ENCODE data around the gene RFESD. TPM values are rescaled to one million over a fixed set of nuclear protein-coding genes. Genes with fewer than 3 reads are reported as not detected.

Gene RFESD
- total RNA-seq, 1 experiment from 2014 or later = 2.2 TPM

DNA sequence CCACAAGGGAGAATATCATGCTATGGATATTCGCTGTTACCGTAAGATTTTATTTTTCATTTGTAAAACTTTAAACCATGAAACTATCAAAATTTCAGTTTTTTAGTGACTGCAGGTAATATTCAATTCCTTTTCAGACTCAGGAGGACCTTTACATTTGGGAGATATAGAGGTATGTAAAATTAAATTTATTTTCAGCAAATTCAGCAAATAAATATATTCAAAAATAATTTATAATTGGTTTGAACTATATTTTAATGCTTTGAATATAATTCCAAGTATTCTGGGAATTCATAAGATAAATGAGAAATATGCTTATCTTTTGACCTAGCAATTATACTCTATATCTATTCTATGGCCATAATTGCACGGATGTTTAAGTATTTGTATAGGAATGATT, 7.6 kb downstream of the RFESD start:
- no peak overlapping the region for H3K27ac ChIP-seq (ENCODE audit: low read length)
- DNase-seq (ENCODE audit: low read depth, low spot score) = no peak
- no peaks in the 10 kb centered on the region for H3K4me1 ChIP-seq (ENCODE audit: control insufficient read depth, insufficient read depth, low read length)
- no peaks in the 10 kb centered on the region for H3K9me3 ChIP-seq (ENCODE audit: control insufficient read depth, insufficient read depth, low read depth, low read length)
- no peak for ATAC-seq
- TF ChIP-seq SIN3A (IDR thresholded peaks at IDR 0.05; ENCODE audit: borderline replicate concordance, insufficient read depth, low read depth, low read length) (no peak), TCF7L2 (IDR thresholded peaks at IDR 0.05; ENCODE audit: low read depth, low read length) (no peak), POLR2AphosphoS5 (IDR thresholded peaks at IDR 0.05; ENCODE audit: low read depth, low read length) (no peak)
- TF ChIP-seq, protein P1, sequence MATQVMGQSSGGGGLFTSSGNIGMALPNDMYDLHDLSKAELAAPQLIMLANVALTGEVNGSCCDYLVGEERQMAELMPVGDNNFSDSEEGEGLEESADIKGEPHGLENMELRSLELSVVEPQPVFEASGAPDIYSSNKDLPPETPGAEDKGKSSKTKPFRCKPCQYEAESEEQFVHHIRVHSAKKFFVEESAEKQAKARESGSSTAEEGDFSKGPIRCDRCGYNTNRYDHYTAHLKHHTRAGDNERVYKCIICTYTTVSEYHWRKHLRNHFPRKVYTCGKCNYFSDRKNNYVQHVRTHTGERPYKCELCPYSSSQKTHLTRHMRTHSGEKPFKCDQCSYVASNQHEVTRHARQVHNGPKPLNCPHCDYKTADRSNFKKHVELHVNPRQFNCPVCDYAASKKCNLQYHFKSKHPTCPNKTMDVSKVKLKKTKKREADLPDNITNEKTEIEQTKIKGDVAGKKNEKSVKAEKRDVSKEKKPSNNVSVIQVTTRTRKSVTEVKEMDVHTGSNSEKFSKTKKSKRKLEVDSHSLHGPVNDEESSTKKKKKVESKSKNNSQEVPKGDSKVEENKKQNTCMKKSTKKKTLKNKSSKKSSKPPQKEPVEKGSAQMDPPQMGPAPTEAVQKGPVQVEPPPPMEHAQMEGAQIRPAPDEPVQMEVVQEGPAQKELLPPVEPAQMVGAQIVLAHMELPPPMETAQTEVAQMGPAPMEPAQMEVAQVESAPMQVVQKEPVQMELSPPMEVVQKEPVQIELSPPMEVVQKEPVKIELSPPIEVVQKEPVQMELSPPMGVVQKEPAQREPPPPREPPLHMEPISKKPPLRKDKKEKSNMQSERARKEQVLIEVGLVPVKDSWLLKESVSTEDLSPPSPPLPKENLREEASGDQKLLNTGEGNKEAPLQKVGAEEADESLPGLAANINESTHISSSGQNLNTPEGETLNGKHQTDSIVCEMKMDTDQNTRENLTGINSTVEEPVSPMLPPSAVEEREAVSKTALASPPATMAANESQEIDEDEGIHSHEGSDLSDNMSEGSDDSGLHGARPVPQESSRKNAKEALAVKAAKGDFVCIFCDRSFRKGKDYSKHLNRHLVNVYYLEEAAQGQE (IDR thresholded peaks at IDR 0.05; ENCODE audit: insufficient read depth in 1 of 2, low read depth in 2 of 2, low read length in 1 of 2) = no peak
- TF ChIP-seq, protein P2, sequence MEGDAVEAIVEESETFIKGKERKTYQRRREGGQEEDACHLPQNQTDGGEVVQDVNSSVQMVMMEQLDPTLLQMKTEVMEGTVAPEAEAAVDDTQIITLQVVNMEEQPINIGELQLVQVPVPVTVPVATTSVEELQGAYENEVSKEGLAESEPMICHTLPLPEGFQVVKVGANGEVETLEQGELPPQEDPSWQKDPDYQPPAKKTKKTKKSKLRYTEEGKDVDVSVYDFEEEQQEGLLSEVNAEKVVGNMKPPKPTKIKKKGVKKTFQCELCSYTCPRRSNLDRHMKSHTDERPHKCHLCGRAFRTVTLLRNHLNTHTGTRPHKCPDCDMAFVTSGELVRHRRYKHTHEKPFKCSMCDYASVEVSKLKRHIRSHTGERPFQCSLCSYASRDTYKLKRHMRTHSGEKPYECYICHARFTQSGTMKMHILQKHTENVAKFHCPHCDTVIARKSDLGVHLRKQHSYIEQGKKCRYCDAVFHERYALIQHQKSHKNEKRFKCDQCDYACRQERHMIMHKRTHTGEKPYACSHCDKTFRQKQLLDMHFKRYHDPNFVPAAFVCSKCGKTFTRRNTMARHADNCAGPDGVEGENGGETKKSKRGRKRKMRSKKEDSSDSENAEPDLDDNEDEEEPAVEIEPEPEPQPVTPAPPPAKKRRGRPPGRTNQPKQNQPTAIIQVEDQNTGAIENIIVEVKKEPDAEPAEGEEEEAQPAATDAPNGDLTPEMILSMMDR (IDR thresholded peaks at IDR 0.05) = no peak
- no peak overlapping the region for H3K4me3 ChIP-seq (ENCODE audit: low read depth in 2 of 2, low read length in 2 of 2)
- no peaks in the 10 kb centered on the region for H3K27me3 ChIP-seq (ENCODE audit: control insufficient read depth, insufficient read depth, low read length)
- ChIA-PET CTCF (no interaction called here), POLR2A (no interaction called here)
- H3K36me3 ChIP-seq (ENCODE audit: control insufficient read depth, insufficient read depth, low read length) = no peaks in the 10 kb centered on the region
- in situ Hi-C loops (cut with HindIII; ENCODE audit: low pct_unique_long_range_greater_than_20kb, low sequenced_read_pairs) (no loop called here), intact Hi-C loops (cut with micrococcal nuclease; ENCODE audit: unreplicated experiment) (no loop called here)
- no TSS peak for BruUV-seq (replicated peaks)

DNA sequence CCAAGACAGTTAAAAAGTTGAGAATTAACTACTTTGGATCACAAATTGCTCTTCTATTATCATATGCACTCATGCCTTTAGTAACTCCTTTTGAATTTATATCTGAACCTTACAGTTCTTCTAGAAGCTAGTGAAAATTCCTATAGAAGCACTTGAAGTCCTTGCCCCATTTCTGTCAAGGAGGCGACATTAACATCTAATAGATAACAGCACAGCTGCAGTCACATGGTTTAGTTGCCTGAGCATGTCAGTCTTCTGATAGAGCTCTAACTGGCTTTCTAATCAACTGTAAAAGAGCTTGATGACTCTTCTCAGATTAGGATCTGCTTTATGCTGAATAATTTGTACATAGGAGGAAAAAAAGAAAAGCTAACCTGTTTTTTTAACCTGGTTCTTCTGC, 9.0 kb downstream of the RFESD start:
- Histone ChIP-seq H3K27me3 (ENCODE audit: control insufficient read depth, insufficient read depth, low read length) (no peaks in the 10 kb centered on the region), H3K9me3 (ENCODE audit: control insufficient read depth, insufficient read depth, low read depth, low read length) (no peaks in the 10 kb centered on the region), H3K27ac (ENCODE audit: low read length) (no peak overlapping the region), H3K36me3 (ENCODE audit: control insufficient read depth, insufficient read depth, low read length) (no peaks in the 10 kb centered on the region), H3K4me3 (ENCODE audit: low read depth in 2 of 2, low read length in 2 of 2) (no peak overlapping the region), H3K4me1 (ENCODE audit: control insufficient read depth, insufficient read depth, low read length) (no peaks in the 10 kb centered on the region)
- intact Hi-C loops (cut with micrococcal nuclease; ENCODE audit: unreplicated experiment) = no loop called here
- ChIA-PET POLR2A (no interaction called here), CTCF (no interaction called here)
- no peak for ATAC-seq
- DNase-seq (ENCODE audit: low read depth, low spot score) = no peak
- in situ Hi-C loops (cut with HindIII; ENCODE audit: low pct_unique_long_range_greater_than_20kb, low sequenced_read_pairs) = no loop called here
- BruUV-seq (replicated peaks) = no TSS peak
- TF ChIP-seq SIN3A (IDR thresholded peaks at IDR 0.05; ENCODE audit: borderline replicate concordance, insufficient read depth, low read depth, low read length) = no peak
- TF ChIP-seq, protein P1 (IDR thresholded peaks at IDR 0.05; ENCODE audit: insufficient read depth in 1 of 2, low read depth in 2 of 2, low read length in 1 of 2) = no peak
- TF ChIP-seq POLR2AphosphoS5 (IDR thresholded peaks at IDR 0.05; ENCODE audit: low read depth, low read length) = no peak
- TF ChIP-seq, protein P2 (IDR thresholded peaks at IDR 0.05) = no peak
- TF ChIP-seq TCF7L2 (IDR thresholded peaks at IDR 0.05; ENCODE audit: low read depth, low read length) = no peak

Measured in Panc1 (cell line).